Ammon's horn (tissue), 1 donor: ENCODE measurements around the gene POLH.

Source experiments
- DNase-seq: peaks from one replicate; pipeline ENCODE4 v3.0.0-alpha.2; 2016; ENCODE audit warnings: low spot score

POLH gene

GRCh38 chr6:43606019-43606418, 30.0 kb downstream of the POLH start:
- no peak for DNase-seq

GRCh38 chr6:43608310-43608763, 32.4 kb downstream of the POLH start:
- DNase-seq, result peak; percentile 84

GRCh38 chr6:43608807-43609206, 32.8 kb downstream of the POLH start:
- no peak for DNase-seq

- DNase-seq, result no peak
Measured at GRCh38 chr6:43609402-43609801, 33.4 kb downstream of the POLH start.

- no peak for DNase-seq
Measured at GRCh38 chr6:43610431-43610830, 34.4 kb downstream of the POLH start.

- no peak for DNase-seq
Measured at GRCh38 chr6:43613721-43614395, 37.9 kb downstream of the POLH start.

- DNase-seq, result no peak
Measured at GRCh38 chr6:43614396-43614730, 38.4 kb downstream of the POLH start.

- no peak for DNase-seq
Measured at GRCh38 chr6:43616725-43617472, 40.9 kb downstream of the POLH start.

- DNase-seq, result no peak
Measured at GRCh38 chr6:43621078-43621835, 45.3 kb downstream of the POLH start.

GRCh38 chr6:43621836-43622180, 45.8 kb downstream of the POLH start:
- no peak for DNase-seq

GRCh38 chr6:43622541-43622940, 46.6 kb downstream of the POLH start:
- DNase-seq, result no peak

GRCh38 chr6:43623880-43624785, 48.1 kb downstream of the POLH start:
- DNase-seq, result no peak

- no peak for DNase-seq
Measured at GRCh38 chr6:43624786-43625288, 48.9 kb downstream of the POLH start.

- DNase-seq, result no peak
Measured at GRCh38 chr6:43625393-43625992, 49.5 kb downstream of the POLH start.

- peak; percentile 62 for DNase-seq
Measured at GRCh38 chr6:43627008-43627825, 51.2 kb downstream of the POLH start.

- DNase-seq, result no peak
Measured at GRCh38 chr6:43628393-43629103, 52.6 kb downstream of the POLH start.

- peak; percentile 100 for DNase-seq
Measured at GRCh38 chr6:43629104-43629504, 53.1 kb downstream of the POLH start, which contains the start of gene GTPBP2. TSS of gene GTPBP2 (minus strand) at chr6:43629264. CDS start at chr6:43629162, 102 bp downstream.

GRCh38 chr6:43629505-43630300, 53.7 kb downstream of the POLH start:
- peak; percentile 94 for DNase-seq
